Umbilical cord (tissue), 2 donors: ENCODE measurements around the gene ZNF205. TPM values are rescaled to one million over a fixed set of nuclear protein-coding genes. Genes with fewer than 3 reads are reported as not detected.
"Not testable (repeated sequence)": the region's sequence is repeated elsewhere in the genome, so short reads cannot be mapped to it uniquely, and the experiment has no call there.

Experiments used
- DNase-seq: peaks from one replicate; pipeline ENCODE4 v3.0.0-alpha.2; 2015; ENCODE audit warnings: low spot score
- total RNA-seq: library from RNA; depleted of rRNA; stranded (reverse); fragments of >200 nt; gene quantifications from one replicate; pipeline ENCODE4 v1.2.3, GENCODE V29; 2014; ENCODE audit warnings: low replicate concordance; ENCODE audit not compliant: insufficient read depth

The ZNF205 gene
- total RNA-seq = 8.9 TPM

- DNase-seq = peak; percentile 81
These were observed at the start of gene ZNF205 for GRCh38 chr16:3112058-3112880. TSS of gene ZNF205 (plus strand) at chr16:3112586. CDS start at chr16:3113431, 845 bp downstream.

GRCh38 chr16:3063625-3064386 lies 48.6 kb upstream of the ZNF205 start:
- no peak for DNase-seq

- DNase-seq = peak; percentile 57
These were observed 47.2 kb upstream of the ZNF205 start, which contains the start of gene IL32 for GRCh38 chr16:3065069-3065741. TSS of gene IL32 (plus strand) at chr16:3065640. CDS start at chr16:3065812, 172 bp downstream.

- no peak for DNase-seq
These were observed 46.5 kb upstream of the ZNF205 start for GRCh38 chr16:3065742-3066439.

- DNase-seq = no peak
These were observed 46.0 kb upstream of the ZNF205 start for GRCh38 chr16:3066440-3066748.

GRCh38 chr16:3068487-3068886 lies 43.9 kb upstream of the ZNF205 start:
- DNase-seq = no peak

GRCh38 chr16:3069146-3069545 lies 43.2 kb upstream of the ZNF205 start:
- DNase-seq = not testable (repeated sequence)

GRCh38 chr16:3070608-3071111 lies 41.7 kb upstream of the ZNF205 start:
- DNase-seq = no peak

GRCh38 chr16:3071655-3072054 lies 40.7 kb upstream of the ZNF205 start:
- DNase-seq = no peak

- DNase-seq = not testable (repeated sequence)
These were observed 40.2 kb upstream of the ZNF205 start for GRCh38 chr16:3072148-3072547.

- DNase-seq = not testable (repeated sequence)
These were observed 39.7 kb upstream of the ZNF205 start for GRCh38 chr16:3072576-3073263.

- no peak for DNase-seq
These were observed 38.9 kb upstream of the ZNF205 start for GRCh38 chr16:3073448-3073847.

GRCh38 chr16:3074860-3075522 lies 37.4 kb upstream of the ZNF205 start:
- DNase-seq = no peak

- DNase-seq = peak; percentile 69
These were observed 36.9 kb upstream of the ZNF205 start for GRCh38 chr16:3075523-3075915.

- DNase-seq = not testable (repeated sequence)
These were observed 36.4 kb upstream of the ZNF205 start for GRCh38 chr16:3075946-3076345.

GRCh38 chr16:3076577-3076976 lies 35.8 kb upstream of the ZNF205 start:
- no peak for DNase-seq

- no peak for DNase-seq
These were observed 32.4 kb upstream of the ZNF205 start for GRCh38 chr16:3080024-3080423.

- DNase-seq = not testable (repeated sequence)
These were observed 30.4 kb upstream of the ZNF205 start for GRCh38 chr16:3081957-3082356.

- not testable (repeated sequence) for DNase-seq
These were observed 29.0 kb upstream of the ZNF205 start for GRCh38 chr16:3083408-3083807.

GRCh38 chr16:3084491-3084890 lies 27.9 kb upstream of the ZNF205 start:
- no peak for DNase-seq
